ENCODE data around the gene VPS36.

GRCh38 chr13:52454459-52454819, 4.0 kb upstream of the VPS36 start:
- no peak for TF ChIP-seq CTCF (IDR thresholded peaks at IDR 0.05)
- TF ChIP-seq POLR2A (IDR thresholded peaks at IDR 0.05), result no peak

Measured in lower leg skin (tissue), 3 donors.